Skeletal muscle satellite cell (primary cell): ENCODE measurements around the gene ZMIZ1.

ENCODE experiments used
- H3K27me3 ChIP-seq: 2 replicates; pipeline ENCODE4 v1.7.0; 2013; ENCODE audit warnings: low read length; ENCODE audit not compliant: control insufficient read depth, insufficient read depth
- H3K36me3 ChIP-seq: 2 replicates; pipeline ENCODE4 v1.7.0; 2013; ENCODE audit warnings: mild to moderate bottlenecking, control low read depth, low read length; ENCODE audit not compliant: insufficient read depth
- H3K4me1 ChIP-seq: 2 replicates; pipeline ENCODE4 v1.7.0; 2013; ENCODE audit warnings: low read length; ENCODE audit not compliant: control insufficient read depth, insufficient read depth
- H3K4me2 ChIP-seq: 2 replicates; pipeline ENCODE4 v1.7.0; 2013; ENCODE audit warnings: mild to moderate bottlenecking, low read length
- H3K4me3 ChIP-seq: 2 replicates; pipeline ENCODE4 v1.7.0; 2013; ENCODE audit warnings: low read length
- H3K9ac ChIP-seq: 2 replicates; pipeline ENCODE4 v1.7.0; 2013; ENCODE audit warnings: mild to moderate bottlenecking, low read depth, low read length, moderate library complexity
- H3K9me3 ChIP-seq: replicated peaks from 2 replicates; pipeline ENCODE4 v1.7.0; 2013; ENCODE audit warnings: mild to moderate bottlenecking, control low read depth, low read length

The ZMIZ1 gene

GRCh38 chr10:79346012-79346340 lies 277.2 kb downstream of the ZMIZ1 start:
- H3K4me2 ChIP-seq = no peak overlapping the region
- H3K4me3 ChIP-seq = no peak overlapping the region
- no peaks in the 10 kb centered on the region for H3K27me3 ChIP-seq
- peaks cover 26% of the 10 kb centered on the region for H3K4me1 ChIP-seq
- no peak overlapping the region for H3K9ac ChIP-seq
- H3K36me3 ChIP-seq = peaks cover 25% of the 10 kb centered on the region
- no peaks in the 10 kb centered on the region for H3K9me3 ChIP-seq

GRCh38 chr10:79346388-79347225 lies 277.8 kb downstream of the ZMIZ1 start:
- H3K9ac ChIP-seq = peak overlapping the region; percentile 32
- peak overlapping the region; percentile 89 for H3K4me3 ChIP-seq
- peaks cover 31% of the 10 kb centered on the region for H3K36me3 ChIP-seq
- H3K4me2 ChIP-seq = peak overlapping the region; percentile 98
- peaks cover 26% of the 10 kb centered on the region for H3K4me1 ChIP-seq
- no peaks in the 10 kb centered on the region for H3K27me3 ChIP-seq
- no peaks in the 10 kb centered on the region for H3K9me3 ChIP-seq

GRCh38 chr10:79347226-79347893 lies 278.6 kb downstream of the ZMIZ1 start, which contains the start of gene PPIF:
TSS of gene PPIF (plus strand) at chr10:79347469. CDS start at chr10:79347549, 80 bp downstream.
- Histone ChIP-seq H3K4me2 (peak within 1 kb of the TSS; percentile 98), H3K27me3 (no peaks in the 10 kb centered on the region), H3K9me3 (no peaks in the 10 kb centered on the region), H3K9ac (peak within 1 kb of the TSS; percentile 95), H3K36me3 (peaks cover 38% of the 10 kb centered on the region), H3K4me1 (peaks cover 26% of the 10 kb centered on the region), H3K4me3 (peak within 1 kb of the TSS; percentile 89)

- Histone ChIP-seq H3K27me3 (no peaks in the 10 kb centered on the region), H3K4me3 (peak overlapping the region; percentile 89), H3K4me1 (peaks cover 26% of the 10 kb centered on the region), H3K9me3 (no peaks in the 10 kb centered on the region), H3K9ac (peak overlapping the region; percentile 95), H3K36me3 (peaks cover 45% of the 10 kb centered on the region), H3K4me2 (peak overlapping the region; percentile 98)
These were observed 279.3 kb downstream of the ZMIZ1 start for GRCh38 chr10:79347894-79348639.

GRCh38 chr10:79348640-79348988 lies 279.8 kb downstream of the ZMIZ1 start:
- H3K9me3 ChIP-seq = no peaks in the 10 kb centered on the region
- H3K27me3 ChIP-seq = no peaks in the 10 kb centered on the region
- H3K9ac ChIP-seq = peak overlapping the region; percentile 95
- peaks cover 26% of the 10 kb centered on the region for H3K4me1 ChIP-seq
- H3K4me2 ChIP-seq = peak overlapping the region; percentile 98
- H3K36me3 ChIP-seq = peaks cover 51% of the 10 kb centered on the region
- peak overlapping the region; percentile 89 for H3K4me3 ChIP-seq

GRCh38 chr10:79349072-79349491 lies 280.3 kb downstream of the ZMIZ1 start:
- Histone ChIP-seq H3K4me1 (peaks cover 26% of the 10 kb centered on the region), H3K9me3 (no peaks in the 10 kb centered on the region), H3K4me2 (peak overlapping the region; percentile 98), H3K9ac (peak overlapping the region; percentile 95), H3K36me3 (peaks cover 55% of the 10 kb centered on the region), H3K4me3 (peak overlapping the region; percentile 89), H3K27me3 (no peaks in the 10 kb centered on the region)

- Histone ChIP-seq H3K9me3 (no peaks in the 10 kb centered on the region), H3K4me2 (peak overlapping the region; percentile 98), H3K4me1 (peaks cover 26% of the 10 kb centered on the region), H3K36me3 (peaks cover 63% of the 10 kb centered on the region), H3K4me3 (peak overlapping the region; percentile 89), H3K27me3 (no peaks in the 10 kb centered on the region), H3K9ac (peak overlapping the region; percentile 95)
These were observed 281.1 kb downstream of the ZMIZ1 start for GRCh38 chr10:79349766-79350406.

GRCh38 chr10:79350407-79351154 lies 281.8 kb downstream of the ZMIZ1 start:
- Histone ChIP-seq H3K36me3 (peaks cover 70% of the 10 kb centered on the region), H3K4me2 (no peak overlapping the region), H3K9me3 (no peaks in the 10 kb centered on the region), H3K4me1 (peaks cover 26% of the 10 kb centered on the region), H3K27me3 (no peaks in the 10 kb centered on the region), H3K9ac (no peak overlapping the region), H3K4me3 (no peak overlapping the region)

GRCh38 chr10:79351332-79351731 lies 282.6 kb downstream of the ZMIZ1 start:
- peaks cover 71% of the 10 kb centered on the region for H3K36me3 ChIP-seq
- no peak overlapping the region for H3K4me3 ChIP-seq
- peaks cover 26% of the 10 kb centered on the region for H3K4me1 ChIP-seq
- H3K9me3 ChIP-seq = no peaks in the 10 kb centered on the region
- H3K27me3 ChIP-seq = no peaks in the 10 kb centered on the region
- no peak overlapping the region for H3K4me2 ChIP-seq
- H3K9ac ChIP-seq = no peak overlapping the region

GRCh38 chr10:79352035-79352877 lies 283.5 kb downstream of the ZMIZ1 start:
- H3K4me1 ChIP-seq = peaks cover 20% of the 10 kb centered on the region
- H3K4me3 ChIP-seq = no peak overlapping the region
- H3K9me3 ChIP-seq = no peaks in the 10 kb centered on the region
- no peak overlapping the region for H3K9ac ChIP-seq
- H3K27me3 ChIP-seq = no peaks in the 10 kb centered on the region
- peaks cover 71% of the 10 kb centered on the region for H3K36me3 ChIP-seq
- H3K4me2 ChIP-seq = no peak overlapping the region
